ENCODE data around the gene SPINK8.

The SPINK8 gene

GRCh38 chr3:48287034-48287433 is 46.4 kb downstream of the SPINK8 start:
- TF ChIP-seq CTCF (IDR thresholded peaks at IDR 0.05; ENCODE audit: low read depth, low read length): no peak
- no peak for DNase-seq (ENCODE audit: extremely low read depth, low read depth)

DNA sequence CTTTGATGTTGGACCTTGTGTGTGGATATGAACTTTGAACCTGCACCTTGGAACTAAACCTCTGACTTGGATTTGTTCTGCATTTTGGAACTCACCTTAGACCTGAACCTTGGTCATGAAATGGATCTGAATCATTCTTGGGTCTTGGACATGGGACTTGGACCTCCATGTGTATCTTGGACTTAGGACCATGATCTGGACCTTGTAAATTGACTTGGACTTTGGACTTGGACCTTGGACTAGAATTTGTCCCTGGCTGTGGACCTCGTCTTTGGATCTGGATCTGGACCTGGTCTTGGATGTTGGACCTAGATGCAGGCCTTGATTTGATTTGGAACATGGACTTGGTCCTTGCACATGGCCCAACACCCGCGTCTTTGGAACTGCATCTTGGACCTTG is 47.2 kb downstream of the SPINK8 start:
- no peak for DNase-seq (ENCODE audit: extremely low read depth, low read depth)
- no peak for TF ChIP-seq CTCF (IDR thresholded peaks at IDR 0.05; ENCODE audit: low read depth, low read length)

DNA sequence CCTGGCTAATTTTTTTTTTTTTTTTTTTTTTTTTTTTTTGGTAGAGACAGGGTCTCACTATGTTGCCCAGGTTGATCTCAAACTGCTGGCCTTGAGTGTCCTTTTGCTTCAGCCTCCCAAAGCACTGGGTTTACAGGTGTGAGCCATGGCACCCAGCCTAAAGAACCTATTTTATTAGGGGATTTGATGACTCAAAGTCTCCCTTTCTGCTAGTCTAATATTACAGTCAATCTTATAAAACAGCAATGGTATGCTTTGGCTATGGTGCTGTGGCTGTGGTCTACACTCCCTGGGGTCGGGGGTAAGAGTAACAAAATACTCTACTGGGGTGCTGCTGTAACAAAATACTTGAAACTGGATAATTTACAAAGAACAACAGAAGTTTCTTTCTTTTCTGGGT is 47.8 kb downstream of the SPINK8 start:
- DNase-seq (ENCODE audit: extremely low read depth, low read depth): no peak
- TF ChIP-seq CTCF (IDR thresholded peaks at IDR 0.05; ENCODE audit: low read depth, low read length): no peak

DNA sequence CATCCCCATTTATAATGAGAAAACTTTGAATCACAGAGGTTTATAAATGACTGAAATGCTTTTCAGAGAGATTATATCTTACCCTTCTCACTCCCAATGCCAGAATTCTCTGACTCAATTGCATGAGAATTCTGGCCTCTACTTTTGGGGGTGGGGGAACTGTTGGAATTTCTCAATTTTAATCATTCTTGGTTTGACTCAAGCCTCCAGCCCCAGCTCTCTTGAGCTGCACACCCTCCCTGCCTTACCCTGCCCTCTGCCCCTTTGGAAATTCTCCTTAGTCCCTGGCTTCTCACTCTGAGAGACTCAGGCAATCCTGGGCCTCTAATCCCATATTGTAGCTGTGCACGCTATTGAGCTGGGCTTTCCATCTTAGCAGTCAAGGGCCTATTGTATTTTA is 48.3 kb downstream of the SPINK8 start:
- TF ChIP-seq CTCF (IDR thresholded peaks at IDR 0.05; ENCODE audit: low read depth, low read length): no peak
- DNase-seq (ENCODE audit: extremely low read depth, low read depth): no peak

DNA sequence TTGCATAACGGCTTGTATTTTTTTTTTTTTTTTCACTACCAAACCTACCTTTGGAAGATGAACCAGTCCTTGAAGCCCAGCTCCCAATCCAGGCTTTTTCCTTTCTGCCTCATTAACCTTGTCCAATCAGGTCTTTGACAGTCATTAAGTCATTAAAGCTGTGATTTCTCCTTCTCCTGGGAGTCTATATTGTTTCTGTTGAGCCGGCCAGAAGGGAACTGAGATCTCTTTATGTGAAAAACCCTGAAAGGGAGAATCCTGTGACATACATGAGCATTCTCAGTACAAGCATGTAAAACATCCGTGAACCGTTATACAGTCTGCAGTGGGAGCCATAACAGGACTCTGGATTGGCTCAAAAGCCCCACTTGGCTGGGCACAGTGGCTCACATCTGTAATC is 52.6 kb downstream of the SPINK8 start:
- no peak for TF ChIP-seq CTCF (IDR thresholded peaks at IDR 0.05; ENCODE audit: low read depth, low read length)

DNA sequence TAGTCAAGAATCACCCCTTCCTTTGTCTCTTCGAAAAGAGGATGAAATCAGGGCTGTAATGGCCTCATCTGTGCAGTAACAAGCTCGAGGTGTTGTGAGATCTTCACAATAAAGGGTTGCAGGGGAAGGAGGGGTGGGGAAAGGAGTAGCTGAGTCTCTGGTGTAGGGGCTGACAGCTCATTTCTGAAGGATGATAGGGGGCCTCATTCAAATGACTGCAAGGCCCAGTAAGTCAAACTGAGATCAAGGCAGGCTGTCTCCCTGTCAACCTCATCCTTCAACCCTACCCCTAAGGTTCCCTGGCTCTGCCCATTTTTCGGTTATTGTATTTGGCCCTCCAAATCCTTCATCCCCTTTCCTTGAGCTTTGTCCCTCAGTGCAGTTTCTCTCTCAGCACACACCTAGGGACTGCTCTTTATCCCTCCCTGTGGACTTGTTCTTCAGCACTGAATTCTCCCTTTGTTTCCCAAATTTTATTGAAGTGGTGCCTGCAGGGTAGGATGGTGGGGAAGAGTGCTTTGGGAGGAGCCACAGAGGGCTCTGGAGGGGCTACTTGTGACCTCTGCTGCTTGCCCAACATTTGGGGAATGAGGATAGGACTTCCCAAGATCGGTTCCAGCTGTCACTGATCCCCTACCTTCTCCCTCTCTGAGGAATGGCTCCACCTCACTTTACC is 54.4 kb downstream of the SPINK8 start:
- no peak for DNase-seq (ENCODE audit: extremely low read depth, low read depth)
- TF ChIP-seq CTCF (IDR thresholded peaks at IDR 0.05; ENCODE audit: low read depth, low read length): no peak

More for the DNA sequence above, 52.6 kb downstream of the SPINK8 start:
- no peak for DNase-seq (ENCODE audit: extremely low read depth, low read depth)

- no peak for DNase-seq (ENCODE audit: extremely low read depth, low read depth)
- TF ChIP-seq CTCF (IDR thresholded peaks at IDR 0.05; ENCODE audit: low read depth, low read length): no peak
These were observed 56.4 kb downstream of the SPINK8 start for GRCh38 chr3:48276911-48277641.

Measured in AG09319 (cell line).